ENCODE results near the gene MOB4. TPM values are rescaled to one million over a fixed set of nuclear protein-coding genes. Genes with fewer than 3 reads are reported as not detected.

MOB4 gene
- total RNA-seq, 1 donor: 37.1 TPM

GRCh38 chr2:197514754-197515153, 1.1 kb upstream of the MOB4 start:
- no peak for TF ChIP-seq CTCF (IDR thresholded peaks at IDR 0.05; ENCODE audit: insufficient read depth, low read length)
- H3K4me3 ChIP-seq (ENCODE audit: low read depth, low read length): peak overlapping the region; percentile 92
- no peak for DNase-seq (ENCODE audit: low read depth)

GRCh38 chr2:197515315-197515738, 539 bp upstream of the MOB4 start:
- H3K4me3 ChIP-seq (ENCODE audit: low read depth, low read length): peak overlapping the region; percentile 92
- no peak for DNase-seq (ENCODE audit: low read depth)
- TF ChIP-seq CTCF (IDR thresholded peaks at IDR 0.05; ENCODE audit: insufficient read depth, low read length): no peak

GRCh38 chr2:197516393-197516761, 511 bp downstream of the MOB4 start:
- peak; percentile 23 for DNase-seq (ENCODE audit: low read depth)
- no peak for TF ChIP-seq CTCF (IDR thresholded peaks at IDR 0.05; ENCODE audit: insufficient read depth, low read length)
- H3K4me3 ChIP-seq (ENCODE audit: low read depth, low read length): peak overlapping the region; percentile 92

GRCh38 chr2:197517150-197517549, 1.3 kb downstream of the MOB4 start:
- TF ChIP-seq CTCF (IDR thresholded peaks at IDR 0.05; ENCODE audit: insufficient read depth, low read length): no peak
- no peak for DNase-seq (ENCODE audit: low read depth)
- peak overlapping the region; percentile 92 for H3K4me3 ChIP-seq (ENCODE audit: low read depth, low read length)

- DNase-seq (ENCODE audit: low read depth): peak; percentile 14
- no peak overlapping the region for H3K4me3 ChIP-seq (ENCODE audit: low read depth, low read length)
- TF ChIP-seq CTCF (IDR thresholded peaks at IDR 0.05; ENCODE audit: insufficient read depth, low read length): no peak
Observed at GRCh38 chr2:197538412-197538811, 22.5 kb downstream of the MOB4 start.

- no peak overlapping the region for H3K4me3 ChIP-seq (ENCODE audit: low read depth, low read length)
- DNase-seq (ENCODE audit: low read depth): no peak
- TF ChIP-seq CTCF (IDR thresholded peaks at IDR 0.05; ENCODE audit: insufficient read depth, low read length): no peak
Observed at GRCh38 chr2:197539734-197540133, 23.9 kb downstream of the MOB4 start.

- no peak for DNase-seq (ENCODE audit: low read depth)
- TF ChIP-seq CTCF (IDR thresholded peaks at IDR 0.05; ENCODE audit: insufficient read depth, low read length): no peak
- no peak overlapping the region for H3K4me3 ChIP-seq (ENCODE audit: low read depth, low read length)
Observed at GRCh38 chr2:197543206-197543605, 27.3 kb downstream of the MOB4 start.

Measured in fibroblast of the aortic adventitia (primary cell).